T-helper 1 cell treated with Interleukin-12 subunit alpha and Interleukin-12 subunit beta and Interleukin-4 antibody, amounts not matched to agents 30 μg/mL and 1 μg/mL, for 36 hours (primary cell): ENCODE results near the gene RGR.

Experiments used
- H3K27ac Mint-ChIP-seq: one replicate; pipeline ENCODE4 v1.8.0; 2021; ENCODE audit warnings: mild to moderate bottlenecking, mixed read lengths
- H3K27me3 Mint-ChIP-seq: one replicate; pipeline ENCODE4 v1.8.0; 2021; ENCODE audit warnings: low read depth, mixed read lengths
- H3K36me3 Mint-ChIP-seq: one replicate; pipeline ENCODE4 v1.8.0; 2021; ENCODE audit warnings: low read depth, mixed read lengths
- H3K4me1 Mint-ChIP-seq: one replicate; pipeline ENCODE4 v1.8.0; 2021; ENCODE audit warnings: low read depth, mixed read lengths
- H3K4me3 Mint-ChIP-seq: one replicate; pipeline ENCODE4 v1.8.0; 2021; ENCODE audit warnings: mild to moderate bottlenecking, moderate library complexity, mixed read lengths
- H3K9me3 Mint-ChIP-seq: one replicate; pipeline ENCODE4 v1.8.0; 2021; ENCODE audit warnings: mixed read lengths

The RGR gene

GRCh38 chr10:84211566-84211965, 33.3 kb upstream of the RGR start:
- Mint-ChIP-seq H3K4me3 (no peak overlapping the region), H3K9me3 (no peaks in the 10 kb centered on the region), H3K4me1 (no peaks in the 10 kb centered on the region), H3K27me3 (peaks cover 7% of the 10 kb centered on the region), H3K36me3 (no peaks in the 10 kb centered on the region), H3K27ac (no peak overlapping the region)

DNA sequence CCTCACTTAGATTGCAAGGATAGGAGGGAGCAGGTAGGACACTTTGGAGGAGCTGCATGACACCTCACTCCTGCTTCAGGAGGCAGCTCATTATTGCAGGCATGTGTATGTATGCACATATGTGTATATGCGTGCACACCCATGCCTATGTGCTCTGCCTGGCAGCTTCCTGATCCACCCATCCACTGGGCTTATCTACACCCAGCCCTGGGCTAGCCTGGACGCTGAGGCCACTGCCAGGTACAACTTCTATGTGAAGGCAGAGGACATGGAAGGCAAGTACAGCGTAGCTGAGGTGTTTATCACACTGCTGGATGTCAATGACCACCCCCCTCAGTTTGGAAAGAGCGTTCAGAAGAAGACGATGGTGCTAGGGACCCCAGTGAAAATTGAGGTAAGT, 32.8 kb upstream of the RGR start:
- Mint-ChIP-seq H3K9me3 (no peaks in the 10 kb centered on the region), H3K4me3 (no peak overlapping the region), H3K36me3 (no peaks in the 10 kb centered on the region), H3K27ac (no peak overlapping the region), H3K27me3 (peaks cover 3% of the 10 kb centered on the region), H3K4me1 (no peaks in the 10 kb centered on the region)

DNA sequence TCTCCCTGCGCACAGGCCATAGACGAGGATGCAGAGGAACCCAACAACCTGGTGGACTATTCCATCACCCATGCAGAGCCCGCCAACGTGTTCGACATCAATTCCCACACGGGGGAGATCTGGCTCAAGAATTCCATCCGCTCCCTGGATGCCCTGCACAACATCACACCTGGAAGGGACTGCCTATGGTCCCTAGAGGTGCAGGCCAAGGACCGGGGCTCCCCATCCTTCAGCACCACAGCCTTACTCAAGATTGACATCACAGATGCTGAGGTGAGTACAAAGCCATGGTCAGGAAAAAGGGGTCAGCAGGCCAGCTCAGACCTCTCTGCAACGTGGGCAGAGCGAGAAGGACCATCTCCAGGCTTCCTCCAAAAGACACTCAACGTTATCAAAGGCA, 31.8 kb upstream of the RGR start:
- H3K36me3 Mint-ChIP-seq: no peaks in the 10 kb centered on the region
- H3K9me3 Mint-ChIP-seq: no peaks in the 10 kb centered on the region
- no peaks in the 10 kb centered on the region for H3K27me3 Mint-ChIP-seq
- H3K27ac Mint-ChIP-seq: no peak overlapping the region
- no peaks in the 10 kb centered on the region for H3K4me1 Mint-ChIP-seq
- no peak overlapping the region for H3K4me3 Mint-ChIP-seq

DNA sequence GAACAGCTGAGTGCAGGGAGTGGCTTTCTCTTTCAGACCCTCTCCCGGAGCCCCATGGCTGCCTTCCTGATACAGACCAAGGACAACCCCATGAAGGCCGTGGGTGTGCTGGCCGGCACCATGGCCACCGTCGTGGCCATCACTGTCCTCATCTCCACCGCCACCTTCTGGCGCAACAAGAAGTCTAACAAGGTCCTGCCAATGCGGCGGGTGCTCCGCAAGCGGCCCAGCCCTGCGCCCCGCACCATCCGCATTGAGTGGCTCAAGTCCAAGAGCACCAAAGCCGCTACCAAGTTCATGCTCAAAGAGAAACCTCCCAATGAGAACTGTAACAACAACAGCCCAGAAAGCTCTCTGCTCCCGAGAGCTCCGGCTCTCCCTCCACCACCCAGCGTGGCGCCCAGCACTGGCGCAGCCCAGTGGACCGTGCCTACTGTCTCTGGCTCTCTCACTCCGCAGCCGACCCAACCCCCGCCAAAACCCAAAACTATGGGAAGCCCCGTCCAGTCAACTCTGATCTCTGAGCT, 30.7 kb upstream of the RGR start:
- Mint-ChIP-seq H3K36me3 (no peaks in the 10 kb centered on the region), H3K27me3 (no peaks in the 10 kb centered on the region), H3K4me1 (no peaks in the 10 kb centered on the region), H3K27ac (no peak overlapping the region), H3K9me3 (peaks cover under 1% of the 10 kb centered on the region), H3K4me3 (no peak overlapping the region)

- no peaks in the 10 kb centered on the region for H3K36me3 Mint-ChIP-seq
- peaks cover 6% of the 10 kb centered on the region for H3K9me3 Mint-ChIP-seq
- no peak overlapping the region for H3K4me3 Mint-ChIP-seq
- H3K4me1 Mint-ChIP-seq: no peaks in the 10 kb centered on the region
- H3K27me3 Mint-ChIP-seq: no peaks in the 10 kb centered on the region
- no peak overlapping the region for H3K27ac Mint-ChIP-seq
Measured at GRCh38 chr10:84214612-84215235, 30.1 kb upstream of the RGR start.

GRCh38 chr10:84216834-84217233, 28.0 kb upstream of the RGR start:
- H3K27ac Mint-ChIP-seq: no peak overlapping the region
- no peaks in the 10 kb centered on the region for H3K4me1 Mint-ChIP-seq
- H3K36me3 Mint-ChIP-seq: no peaks in the 10 kb centered on the region
- no peaks in the 10 kb centered on the region for H3K27me3 Mint-ChIP-seq
- H3K9me3 Mint-ChIP-seq: peaks cover 12% of the 10 kb centered on the region
- no peak overlapping the region for H3K4me3 Mint-ChIP-seq

GRCh38 chr10:84217746-84218145, 27.1 kb upstream of the RGR start:
- Mint-ChIP-seq H3K4me1 (no peaks in the 10 kb centered on the region), H3K9me3 (peaks cover 12% of the 10 kb centered on the region), H3K36me3 (no peaks in the 10 kb centered on the region), H3K27ac (no peak overlapping the region), H3K27me3 (no peaks in the 10 kb centered on the region), H3K4me3 (no peak overlapping the region)

- H3K27me3 Mint-ChIP-seq: peaks cover 5% of the 10 kb centered on the region
- H3K4me1 Mint-ChIP-seq: no peaks in the 10 kb centered on the region
- peaks cover 12% of the 10 kb centered on the region for H3K9me3 Mint-ChIP-seq
- H3K4me3 Mint-ChIP-seq: no peak overlapping the region
- H3K27ac Mint-ChIP-seq: no peak overlapping the region
- no peaks in the 10 kb centered on the region for H3K36me3 Mint-ChIP-seq
Measured at GRCh38 chr10:84221916-84222315, 22.9 kb upstream of the RGR start.

DNA sequence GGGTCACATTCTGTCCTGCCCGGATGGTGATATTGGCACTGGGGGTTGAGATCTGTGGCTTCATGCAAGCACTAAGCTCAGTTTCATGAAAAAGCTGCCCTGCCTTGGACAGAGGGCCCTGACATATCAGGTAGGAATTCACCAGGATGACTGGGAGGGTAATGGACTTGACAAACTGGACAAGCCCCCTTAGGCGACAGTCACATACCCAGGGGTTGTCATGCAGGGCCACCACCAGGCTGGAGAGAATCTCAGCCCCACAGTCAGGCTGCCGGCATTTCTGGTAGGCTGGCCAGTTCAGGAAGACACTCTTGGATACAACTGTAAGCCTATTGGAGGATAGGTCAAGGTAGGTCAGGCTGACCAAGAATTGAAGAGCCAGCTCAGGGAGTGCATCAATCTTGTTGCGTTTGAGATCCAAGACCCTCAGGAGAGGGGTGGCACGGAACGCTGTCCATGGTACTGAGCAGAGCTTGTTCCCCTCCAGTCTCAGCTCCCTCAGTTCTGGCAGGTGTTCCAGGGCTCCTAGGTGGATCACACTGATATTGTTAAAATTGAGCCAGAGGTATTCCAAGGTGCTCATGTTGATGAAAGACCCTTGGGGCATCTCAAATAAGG, 20.3 kb upstream of the RGR start:
- H3K4me3 Mint-ChIP-seq: no peak overlapping the region
- no peak overlapping the region for H3K27ac Mint-ChIP-seq
- H3K4me1 Mint-ChIP-seq: no peaks in the 10 kb centered on the region
- H3K27me3 Mint-ChIP-seq: peaks cover 12% of the 10 kb centered on the region
- H3K36me3 Mint-ChIP-seq: no peaks in the 10 kb centered on the region
- peaks cover 8% of the 10 kb centered on the region for H3K9me3 Mint-ChIP-seq

GRCh38 chr10:84225427-84226173, 19.3 kb upstream of the RGR start, which contains the start of gene LRIT2:
Gene LRIT2 (minus strand): TSS chr10:84225544. CDS start chr10:84225520, 24 bp downstream.
- H3K27ac Mint-ChIP-seq: no peak within 1 kb of the TSS
- peaks cover 4% of the 10 kb centered on the region for H3K9me3 Mint-ChIP-seq
- H3K27me3 Mint-ChIP-seq: peaks cover 12% of the 10 kb centered on the region
- no peaks in the 10 kb centered on the region for H3K36me3 Mint-ChIP-seq
- no peaks in the 10 kb centered on the region for H3K4me1 Mint-ChIP-seq
- no peak within 1 kb of the TSS for H3K4me3 Mint-ChIP-seq

DNA sequence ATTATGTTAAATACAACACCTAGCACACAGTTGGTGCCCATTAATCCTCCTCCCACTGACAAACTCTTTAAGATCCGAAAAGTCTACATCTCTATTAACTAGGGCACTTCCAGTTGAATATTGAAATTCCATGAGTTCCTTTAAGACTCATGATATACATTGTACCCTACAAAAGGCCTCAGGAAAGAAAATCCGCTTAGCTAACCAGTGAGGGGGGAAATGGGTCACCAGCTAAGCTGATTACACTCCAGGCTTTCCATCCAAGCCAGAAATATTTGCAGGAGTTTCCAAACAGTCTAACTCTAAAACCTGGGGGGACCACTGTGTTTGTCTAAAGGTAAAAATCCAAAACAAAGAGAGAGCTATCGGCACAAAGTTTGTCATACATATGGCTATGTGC, 18.2 kb upstream of the RGR start:
- no peaks in the 10 kb centered on the region for H3K36me3 Mint-ChIP-seq
- peaks cover 12% of the 10 kb centered on the region for H3K27me3 Mint-ChIP-seq
- H3K4me1 Mint-ChIP-seq: no peaks in the 10 kb centered on the region
- no peaks in the 10 kb centered on the region for H3K9me3 Mint-ChIP-seq
- H3K27ac Mint-ChIP-seq: no peak overlapping the region
- no peak overlapping the region for H3K4me3 Mint-ChIP-seq

DNA sequence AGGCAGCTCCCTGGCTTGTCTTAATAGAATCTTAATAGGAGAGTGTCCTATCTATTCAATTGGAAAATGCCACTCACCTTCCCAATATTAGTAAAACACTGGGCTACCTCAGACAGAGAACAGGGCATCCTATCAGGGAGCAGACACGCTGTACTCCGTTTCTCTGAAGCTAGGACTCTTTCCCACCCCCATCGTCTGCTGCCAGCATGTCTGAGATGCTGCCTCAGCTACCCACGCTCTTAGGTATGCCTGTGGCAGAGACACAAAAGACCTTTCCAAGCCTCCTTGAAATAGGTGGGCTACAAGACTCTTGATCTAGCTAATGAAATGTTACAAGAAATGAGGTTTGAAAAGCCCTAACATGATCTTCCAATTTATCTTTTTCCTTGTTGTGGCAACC, 17.0 kb upstream of the RGR start:
- no peaks in the 10 kb centered on the region for H3K9me3 Mint-ChIP-seq
- H3K27me3 Mint-ChIP-seq: peaks cover 12% of the 10 kb centered on the region
- H3K27ac Mint-ChIP-seq: no peak overlapping the region
- no peak overlapping the region for H3K4me3 Mint-ChIP-seq
- no peaks in the 10 kb centered on the region for H3K36me3 Mint-ChIP-seq
- H3K4me1 Mint-ChIP-seq: no peaks in the 10 kb centered on the region

DNA sequence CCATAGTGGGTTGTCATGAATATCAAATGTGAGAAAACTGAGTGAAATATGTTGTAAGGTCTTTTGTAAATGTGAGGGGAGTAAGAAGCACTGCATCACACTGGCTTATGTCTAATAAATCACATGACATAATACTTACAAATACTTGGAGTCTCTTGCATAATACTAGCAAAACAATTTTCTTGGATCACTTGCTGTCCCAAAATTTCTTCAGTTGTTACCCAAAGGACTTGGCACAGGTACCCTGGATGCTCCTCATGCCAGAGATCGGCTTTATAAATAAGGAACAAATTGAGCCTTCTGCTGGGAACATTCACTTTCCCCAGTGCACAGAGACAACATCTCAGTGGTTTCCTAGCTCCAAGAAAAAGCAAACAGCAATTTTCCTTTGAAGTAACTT, 14.5 kb upstream of the RGR start:
- Mint-ChIP-seq H3K27me3 (peaks cover 9% of the 10 kb centered on the region), H3K27ac (no peak overlapping the region), H3K36me3 (no peaks in the 10 kb centered on the region), H3K4me1 (no peaks in the 10 kb centered on the region), H3K9me3 (no peaks in the 10 kb centered on the region), H3K4me3 (no peak overlapping the region)

GRCh38 chr10:84232376-84232775, 12.5 kb upstream of the RGR start:
- Mint-ChIP-seq H3K9me3 (no peaks in the 10 kb centered on the region), H3K36me3 (no peaks in the 10 kb centered on the region), H3K4me3 (no peak overlapping the region), H3K4me1 (no peaks in the 10 kb centered on the region), H3K27me3 (peaks cover 14% of the 10 kb centered on the region), H3K27ac (no peak overlapping the region)

DNA sequence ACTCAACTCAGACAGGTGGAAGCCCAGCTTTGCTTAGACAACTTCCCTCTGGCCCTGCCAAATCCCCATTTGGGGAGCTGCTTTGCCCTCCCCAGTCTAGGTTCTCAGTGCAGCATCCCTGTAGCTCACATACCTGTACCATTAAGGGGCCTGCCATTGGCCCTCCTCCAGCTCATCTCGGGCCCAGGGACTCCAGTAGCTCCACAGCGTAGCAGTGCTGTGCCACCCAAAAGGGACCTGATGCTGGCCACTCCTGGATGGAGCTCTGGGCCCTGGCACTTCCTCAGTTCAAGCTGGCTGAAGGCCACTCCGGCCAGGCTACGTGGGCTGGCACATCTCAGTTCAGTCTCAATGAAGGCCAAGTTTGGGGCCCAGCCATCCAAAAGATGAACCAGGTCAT, 10.9 kb upstream of the RGR start:
- Mint-ChIP-seq H3K27ac (no peak overlapping the region), H3K4me3 (no peak overlapping the region), H3K27me3 (peaks cover 13% of the 10 kb centered on the region), H3K36me3 (no peaks in the 10 kb centered on the region), H3K9me3 (no peaks in the 10 kb centered on the region), H3K4me1 (no peaks in the 10 kb centered on the region)
